Measurements from ENCODE around the gene JAKMIP2.

Gene JAKMIP2

DNA sequence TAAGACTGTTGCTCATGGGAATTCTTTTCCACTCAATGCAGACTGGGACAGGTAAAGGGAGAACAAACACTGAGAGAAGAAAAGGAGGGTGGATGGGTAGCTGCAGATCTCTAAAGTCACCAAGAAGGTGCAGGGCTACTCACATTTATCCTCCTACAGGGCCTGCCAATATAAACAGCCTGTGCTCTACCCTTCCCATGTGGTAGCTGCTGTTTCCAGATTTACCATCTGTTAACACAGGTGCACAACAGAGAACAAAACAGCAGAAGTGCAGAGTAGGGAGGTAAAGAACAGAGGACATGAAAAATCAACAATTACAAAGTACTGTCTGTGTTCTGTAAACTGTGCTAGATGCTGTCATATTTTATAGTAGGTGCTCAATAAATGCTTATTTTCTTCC lies 26.0 kb downstream of the JAKMIP2 start:
- in situ Hi-C loops (cut with HindIII; ENCODE audit: low pct_ligation_motif_present, low sequenced_read_pairs): no loop called here
- no peak for DNase-seq
- H3K36me3 ChIP-seq (replicated peaks): no peaks in the 10 kb centered on the region
- no peak overlapping the region for H3K4me3 ChIP-seq (ENCODE audit: low read depth, low read length)
- H3K27me3 ChIP-seq (replicated peaks): no peaks in the 10 kb centered on the region
- no peak overlapping the region for H3K27ac ChIP-seq
- TF ChIP-seq CTCF (IDR thresholded peaks at IDR 0.05; ENCODE audit: low read depth, low read length, missing control alignments): no peak

DNA sequence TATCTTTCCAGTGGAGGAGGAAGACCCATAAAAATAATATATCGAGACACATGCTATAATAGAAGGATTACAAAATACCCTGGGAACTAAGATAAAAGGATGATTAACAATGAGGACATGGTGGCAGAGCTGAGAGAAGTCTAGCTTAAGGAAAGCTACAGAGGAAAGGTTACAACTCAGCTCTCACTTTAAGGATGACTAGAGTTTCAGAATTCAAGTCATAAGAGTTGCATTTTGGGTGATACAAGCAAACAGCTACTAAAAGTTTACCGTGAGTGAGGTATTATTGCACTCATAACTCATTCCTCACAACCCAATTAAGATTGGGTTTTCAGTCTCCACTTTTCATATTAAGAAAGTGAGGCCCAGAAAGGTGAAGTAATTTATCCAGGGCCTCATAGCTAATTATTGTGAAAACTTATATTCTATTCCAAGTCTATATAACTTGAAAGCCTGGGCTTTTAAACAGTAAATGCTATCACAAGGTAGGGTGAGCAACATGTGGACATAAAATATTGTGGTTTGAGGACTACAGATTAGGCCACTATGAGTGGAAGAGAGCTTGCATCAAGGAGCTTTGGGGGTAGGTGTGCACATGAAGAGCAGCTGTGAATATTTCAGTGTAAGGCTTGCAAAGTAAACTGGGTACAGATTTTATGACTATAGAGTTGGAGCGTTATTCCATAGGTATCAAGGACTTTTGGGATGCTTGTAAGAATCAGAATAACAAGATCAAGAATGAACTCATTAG lies 28.0 kb downstream of the JAKMIP2 start:
- no peak for TF ChIP-seq CTCF (IDR thresholded peaks at IDR 0.05; ENCODE audit: low read depth, low read length, missing control alignments)
- in situ Hi-C loops (cut with HindIII; ENCODE audit: low pct_ligation_motif_present, low sequenced_read_pairs): no loop called here
- no peak overlapping the region for H3K4me3 ChIP-seq (ENCODE audit: low read depth, low read length)
- no peaks in the 10 kb centered on the region for H3K36me3 ChIP-seq (replicated peaks)
- no peak for DNase-seq
- H3K27me3 ChIP-seq (replicated peaks): no peaks in the 10 kb centered on the region
- H3K27ac ChIP-seq: no peak overlapping the region

DNA sequence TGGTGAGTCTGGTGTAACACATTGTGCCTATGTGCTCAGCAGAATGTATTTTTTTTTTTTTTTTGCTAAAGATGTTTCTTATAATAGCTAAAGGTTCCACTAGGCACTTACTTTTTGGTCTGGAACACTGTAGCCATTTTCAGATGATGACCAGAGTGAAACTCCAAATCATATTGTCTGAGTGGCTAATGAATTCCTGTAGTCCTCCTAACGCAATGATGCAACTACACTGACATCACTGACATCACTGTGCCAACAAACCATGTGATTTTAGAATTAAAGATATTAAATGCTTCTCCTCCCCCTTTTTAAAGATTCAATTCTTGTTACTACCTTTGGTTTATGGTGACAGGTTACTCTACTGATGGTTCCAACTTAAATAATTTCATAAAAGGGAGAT lies 28.8 kb downstream of the JAKMIP2 start:
- Histone ChIP-seq H3K36me3 (replicated peaks) (no peaks in the 10 kb centered on the region), H3K4me3 (ENCODE audit: low read depth, low read length) (no peak overlapping the region), H3K27ac (no peak overlapping the region), H3K27me3 (replicated peaks) (no peaks in the 10 kb centered on the region)
- in situ Hi-C loops (cut with HindIII; ENCODE audit: low pct_ligation_motif_present, low sequenced_read_pairs): no loop called here
- DNase-seq: no peak
- no peak for TF ChIP-seq CTCF (IDR thresholded peaks at IDR 0.05; ENCODE audit: low read depth, low read length, missing control alignments)

DNA sequence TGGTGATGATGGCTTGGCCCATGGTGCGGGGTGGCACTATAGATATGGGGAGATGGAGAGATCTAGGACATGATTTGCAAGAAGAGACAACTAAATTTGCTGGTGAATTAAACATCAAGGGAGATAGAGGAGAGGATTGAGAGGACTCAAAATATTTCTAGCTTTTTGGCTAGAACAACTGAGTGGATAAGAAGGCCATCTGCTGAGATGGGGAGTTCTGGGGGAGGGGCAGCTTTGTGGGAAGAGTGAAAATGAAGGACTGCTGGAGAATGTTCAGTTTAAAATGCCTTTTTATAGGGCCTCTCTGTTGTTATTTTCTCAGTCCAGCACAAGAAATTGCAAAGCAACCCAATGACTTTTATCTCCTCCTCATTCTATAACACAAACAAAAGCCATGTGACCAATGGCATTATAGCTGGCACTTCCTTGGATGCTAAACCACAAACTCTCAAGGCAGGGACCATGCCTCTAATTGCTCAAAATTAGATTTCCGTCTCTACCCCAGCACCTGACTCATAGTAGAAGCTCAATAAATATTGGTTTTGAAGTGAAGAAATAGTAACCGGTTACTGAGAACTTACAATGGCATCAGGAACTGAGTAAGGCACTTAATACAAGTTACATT lies 29.8 kb downstream of the JAKMIP2 start:
- in situ Hi-C loops (cut with HindIII; ENCODE audit: low pct_ligation_motif_present, low sequenced_read_pairs): no loop called here
- DNase-seq: no peak
- Histone ChIP-seq H3K36me3 (replicated peaks) (no peaks in the 10 kb centered on the region), H3K4me3 (ENCODE audit: low read depth, low read length) (no peak overlapping the region), H3K27me3 (replicated peaks) (no peaks in the 10 kb centered on the region), H3K27ac (no peak overlapping the region)
- no peak for TF ChIP-seq CTCF (IDR thresholded peaks at IDR 0.05; ENCODE audit: low read depth, low read length, missing control alignments)

DNA sequence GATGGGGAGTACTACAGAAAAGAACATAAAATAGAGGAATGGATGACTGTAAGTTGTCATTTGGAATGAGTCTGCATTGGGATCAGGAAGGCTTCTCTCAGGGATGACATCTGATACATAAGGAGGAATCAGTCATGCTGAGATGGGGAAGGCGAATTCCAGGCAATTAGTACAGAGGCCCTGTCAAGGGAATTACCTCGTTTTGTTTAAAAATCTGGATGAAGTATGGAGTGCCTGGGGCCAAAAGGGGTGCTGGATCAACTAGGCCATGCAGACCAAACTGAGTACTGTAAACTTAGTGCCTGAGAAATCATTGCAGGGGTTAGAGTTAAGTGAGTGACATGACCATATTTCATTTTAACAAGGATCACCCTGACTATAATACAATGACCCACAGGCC lies 30.5 kb downstream of the JAKMIP2 start:
- no peak overlapping the region for H3K27ac ChIP-seq
- no peaks in the 10 kb centered on the region for H3K27me3 ChIP-seq (replicated peaks)
- no peak for TF ChIP-seq CTCF (IDR thresholded peaks at IDR 0.05; ENCODE audit: low read depth, low read length, missing control alignments)
- no peaks in the 10 kb centered on the region for H3K36me3 ChIP-seq (replicated peaks)
- no peak overlapping the region for H3K4me3 ChIP-seq (ENCODE audit: low read depth, low read length)
- in situ Hi-C loops (cut with HindIII; ENCODE audit: low pct_ligation_motif_present, low sequenced_read_pairs): no loop called here
- no peak for DNase-seq

Data from brain microvascular endothelial cell (primary cell).